ENCODE data around the gene OPALIN. TPM values are rescaled to one million over a fixed set of nuclear protein-coding genes. Genes with fewer than 3 reads are reported as not detected.

OPALIN gene
- total and polyA plus RNA-seq, 10 of the 15 experiments (the other 5 are each of a cell fraction or from before 2014, with no cell fraction given): not detected

DNA sequence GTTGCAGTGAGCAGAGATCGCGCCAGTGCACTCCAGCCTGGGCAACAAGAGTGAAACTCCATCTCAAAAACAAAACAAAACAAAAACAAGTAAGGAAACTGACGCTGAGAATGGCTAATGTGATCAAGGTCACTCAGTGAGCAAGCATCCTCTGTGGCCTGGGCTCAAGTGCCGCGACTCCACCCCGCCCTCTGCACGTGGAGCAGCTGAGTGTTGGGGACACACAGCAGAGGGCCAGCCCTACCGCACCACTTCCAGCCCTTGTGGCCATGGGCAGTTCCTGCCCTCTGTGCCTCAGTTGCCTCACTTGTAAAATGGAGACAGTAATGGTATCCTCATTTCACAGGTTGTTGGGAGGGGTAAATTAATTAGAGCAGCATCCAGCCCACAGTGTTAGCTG lies 21.0 kb upstream of the OPALIN start:
- Histone ChIP-seq H3K27me3 (replicated peaks in 1 of 2; ENCODE audit: control insufficient read depth in 2 of 2, insufficient read depth in 2 of 2, low read length in 1 of 2) (no peaks in the 10 kb centered on the region; a peak in 1 of 4 replicates), H3K4me2 (ENCODE audit: control insufficient read depth, insufficient read depth) (no peak overlapping the region), H3K4me3 (no peak overlapping the region), H3K27ac (ENCODE audit: control insufficient read depth, insufficient read depth) (no peak overlapping the region), H3K9ac (ENCODE audit: control insufficient read depth, insufficient read depth, low read length) (no peak overlapping the region), H2AFZ (ENCODE audit: control insufficient read depth, low read depth, low read length) (no peak overlapping the region), H3K4me1 (ENCODE audit: control insufficient read depth, insufficient read depth, low read length) (peaks cover 8% of the 10 kb centered on the region), H3K9me3 (replicated peaks; ENCODE audit: control insufficient read depth, insufficient read depth, low read length) (no peaks in the 10 kb centered on the region), H3K36me3 (ENCODE audit: control insufficient read depth in 2 of 2, insufficient read depth in 2 of 2, low read length in 1 of 2) (no peaks in the 10 kb centered on the region), H3K79me2 (ENCODE audit: control insufficient read depth, insufficient read depth, low read length) (no peaks in the 10 kb centered on the region), H4K20me1 (ENCODE audit: control insufficient read depth, insufficient read depth) (no peaks in the 10 kb centered on the region)
- no peak for TF ChIP-seq WRNIP1 (IDR thresholded peaks at IDR 0.05; ENCODE audit: borderline replicate concordance, low read depth, low read length)
- TF ChIP-seq JUNB (IDR thresholded peaks at IDR 0.05): no peak
- TF ChIP-seq, protein P1, sequence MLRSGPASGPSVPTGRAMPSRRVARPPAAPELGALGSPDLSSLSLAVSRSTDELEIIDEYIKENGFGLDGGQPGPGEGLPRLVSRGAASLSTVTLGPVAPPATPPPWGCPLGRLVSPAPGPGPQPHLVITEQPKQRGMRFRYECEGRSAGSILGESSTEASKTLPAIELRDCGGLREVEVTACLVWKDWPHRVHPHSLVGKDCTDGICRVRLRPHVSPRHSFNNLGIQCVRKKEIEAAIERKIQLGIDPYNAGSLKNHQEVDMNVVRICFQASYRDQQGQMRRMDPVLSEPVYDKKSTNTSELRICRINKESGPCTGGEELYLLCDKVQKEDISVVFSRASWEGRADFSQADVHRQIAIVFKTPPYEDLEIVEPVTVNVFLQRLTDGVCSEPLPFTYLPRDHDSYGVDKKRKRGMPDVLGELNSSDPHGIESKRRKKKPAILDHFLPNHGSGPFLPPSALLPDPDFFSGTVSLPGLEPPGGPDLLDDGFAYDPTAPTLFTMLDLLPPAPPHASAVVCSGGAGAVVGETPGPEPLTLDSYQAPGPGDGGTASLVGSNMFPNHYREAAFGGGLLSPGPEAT (IDR thresholded peaks at IDR 0.05; ENCODE audit: low read depth): no peak
- TF ChIP-seq ZNF274 (IDR thresholded peaks at IDR 0.05; ENCODE audit: insufficient read depth, insufficient read length): no peak
- TF ChIP-seq, protein P2, sequence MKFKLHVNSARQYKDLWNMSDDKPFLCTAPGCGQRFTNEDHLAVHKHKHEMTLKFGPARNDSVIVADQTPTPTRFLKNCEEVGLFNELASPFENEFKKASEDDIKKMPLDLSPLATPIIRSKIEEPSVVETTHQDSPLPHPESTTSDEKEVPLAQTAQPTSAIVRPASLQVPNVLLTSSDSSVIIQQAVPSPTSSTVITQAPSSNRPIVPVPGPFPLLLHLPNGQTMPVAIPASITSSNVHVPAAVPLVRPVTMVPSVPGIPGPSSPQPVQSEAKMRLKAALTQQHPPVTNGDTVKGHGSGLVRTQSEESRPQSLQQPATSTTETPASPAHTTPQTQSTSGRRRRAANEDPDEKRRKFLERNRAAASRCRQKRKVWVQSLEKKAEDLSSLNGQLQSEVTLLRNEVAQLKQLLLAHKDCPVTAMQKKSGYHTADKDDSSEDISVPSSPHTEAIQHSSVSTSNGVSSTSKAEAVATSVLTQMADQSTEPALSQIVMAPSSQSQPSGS (IDR thresholded peaks at IDR 0.05; ENCODE audit: low read length): no peak
- RAD21 ChIA-PET (ENCODE audit: unreplicated experiment): no interaction called here
- no peak for FAIRE-seq
- WGBS (ENCODE audit: insufficient coverage, insufficient replicate concordance, low lambda C conversion rate, missing lambda C conversion rate): 65% methylated on average over 8 of the region's 8 CpGs
- POLR2A ChIA-PET: no interaction called here
- no peak for DNase-seq (ENCODE audit: low read depth, low spot score)
- in situ Hi-C loops (cut with MboI): no loop called here
- CTCF ChIA-PET: interaction anchor here (0.8 to 1.0 kb wide), 3 partner anchors 9 to 363 kb away, joined by 3 to 4 read pairs (median 4); no protein-coding TSS in a partner anchor
- BruUV-seq (replicated peaks): no TSS peak
- intact Hi-C loops (cut with micrococcal nuclease; ENCODE audit: unreplicated experiment): loop anchor here (5.0 kb wide), 1 partner anchor 648 kb away; no protein-coding TSS in a partner anchor
- SMC1A ChIA-PET (ENCODE audit: uncharacterized antibody, unreplicated experiment): no interaction called here
- no peak for ATAC-seq

All from GM12878 (cell line).